ENCODE data around the gene KRTAP12-2.

DNA sequence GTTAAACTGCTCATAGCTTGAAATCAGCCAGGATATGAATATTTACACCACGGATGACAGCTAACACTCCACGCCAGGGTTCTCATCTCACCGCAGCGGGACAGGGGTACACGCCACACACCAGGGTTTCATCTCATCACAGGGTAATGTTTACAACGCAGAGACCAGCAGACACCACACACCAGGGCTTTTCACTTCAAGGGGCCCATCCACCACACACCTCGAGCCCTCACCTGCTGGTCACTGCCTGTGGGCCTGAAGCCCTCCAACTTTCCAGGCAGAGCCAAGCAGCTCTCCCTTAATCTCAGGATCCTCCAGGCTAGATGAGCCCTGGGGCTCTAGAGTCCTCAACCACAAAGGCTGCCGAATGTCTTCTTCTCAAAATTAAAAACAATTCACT lies 28.9 kb upstream of the KRTAP12-2 start:
- TF ChIP-seq, protein P1, sequence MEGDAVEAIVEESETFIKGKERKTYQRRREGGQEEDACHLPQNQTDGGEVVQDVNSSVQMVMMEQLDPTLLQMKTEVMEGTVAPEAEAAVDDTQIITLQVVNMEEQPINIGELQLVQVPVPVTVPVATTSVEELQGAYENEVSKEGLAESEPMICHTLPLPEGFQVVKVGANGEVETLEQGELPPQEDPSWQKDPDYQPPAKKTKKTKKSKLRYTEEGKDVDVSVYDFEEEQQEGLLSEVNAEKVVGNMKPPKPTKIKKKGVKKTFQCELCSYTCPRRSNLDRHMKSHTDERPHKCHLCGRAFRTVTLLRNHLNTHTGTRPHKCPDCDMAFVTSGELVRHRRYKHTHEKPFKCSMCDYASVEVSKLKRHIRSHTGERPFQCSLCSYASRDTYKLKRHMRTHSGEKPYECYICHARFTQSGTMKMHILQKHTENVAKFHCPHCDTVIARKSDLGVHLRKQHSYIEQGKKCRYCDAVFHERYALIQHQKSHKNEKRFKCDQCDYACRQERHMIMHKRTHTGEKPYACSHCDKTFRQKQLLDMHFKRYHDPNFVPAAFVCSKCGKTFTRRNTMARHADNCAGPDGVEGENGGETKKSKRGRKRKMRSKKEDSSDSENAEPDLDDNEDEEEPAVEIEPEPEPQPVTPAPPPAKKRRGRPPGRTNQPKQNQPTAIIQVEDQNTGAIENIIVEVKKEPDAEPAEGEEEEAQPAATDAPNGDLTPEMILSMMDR (conservative IDR thresholded peaks at IDR 0.05; ENCODE audit: low read length), result no peak
- no peak for TF ChIP-seq EZH2phosphoT487 (IDR thresholded peaks at IDR 0.05; ENCODE audit: borderline replicate concordance)

Measured in Loucy (cell line).